H54 (cell line): ENCODE data around the gene UBAC2.
"Not testable (repeated sequence)": the region's sequence is repeated elsewhere in the genome, so short reads cannot be mapped to it uniquely, and the experiment has no call there.

Source experiments
- DNase-seq: peaks from one replicate; pipeline ENCODE4 v3.0.0; 2011; ENCODE audit warnings: low spot score, mixed read lengths; ENCODE audit not compliant: insufficient read length
- FAIRE-seq: peaks from 3 replicates; lab custom pipeline; 2011; peaks lifted over from hg19 to GRCh38; lab: Jason Lieb, UNC
- POLR2A ChIP-seq: IDR thresholded peaks from 2 replicates; pipeline ENCODE4 v1.6.1; 2011; ENCODE audit warnings: low read depth, mild to moderate bottlenecking, low read length

The UBAC2 gene

DNA sequence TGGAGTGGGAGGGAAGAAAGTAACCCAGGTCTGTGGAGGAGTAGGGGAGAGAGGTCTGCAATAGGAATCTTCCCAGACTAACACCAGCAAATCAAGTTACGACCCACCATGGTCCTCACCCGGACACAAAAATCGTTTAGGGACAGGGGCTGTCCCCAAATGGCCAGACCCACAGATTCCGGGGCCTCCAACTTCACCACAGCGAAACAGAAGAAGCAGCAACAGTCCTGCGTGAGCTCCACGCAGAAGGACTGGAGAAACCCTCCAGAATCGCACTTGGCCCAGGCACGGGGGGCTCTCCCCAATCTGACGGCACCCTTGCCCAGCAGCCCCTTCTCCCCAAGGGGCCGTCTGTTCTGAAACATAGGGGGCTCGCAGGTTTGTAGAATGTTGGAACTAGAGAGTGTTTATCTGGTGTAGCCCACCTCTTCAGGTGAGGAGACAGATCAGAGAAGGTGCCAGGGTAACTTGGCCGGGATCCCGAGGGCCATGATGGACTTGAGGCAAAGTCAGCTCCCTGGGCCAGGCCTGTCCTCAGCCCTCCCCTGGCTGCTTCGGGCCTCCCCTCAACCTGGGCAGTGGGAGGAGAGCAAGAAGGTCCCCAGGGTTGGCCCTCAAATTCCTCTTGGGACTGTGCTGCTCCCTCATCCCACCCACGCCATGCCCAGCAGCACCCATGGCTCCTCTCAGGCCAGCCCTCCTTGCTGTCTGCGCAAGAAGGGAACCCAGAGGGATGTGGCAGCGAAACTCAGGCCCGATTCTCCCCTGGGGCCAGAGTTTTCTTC is 189.1 kb downstream of the UBAC2 start:
- DNase-seq = no peak
- no peak for TF ChIP-seq POLR2A
- FAIRE-seq = no peak

DNA sequence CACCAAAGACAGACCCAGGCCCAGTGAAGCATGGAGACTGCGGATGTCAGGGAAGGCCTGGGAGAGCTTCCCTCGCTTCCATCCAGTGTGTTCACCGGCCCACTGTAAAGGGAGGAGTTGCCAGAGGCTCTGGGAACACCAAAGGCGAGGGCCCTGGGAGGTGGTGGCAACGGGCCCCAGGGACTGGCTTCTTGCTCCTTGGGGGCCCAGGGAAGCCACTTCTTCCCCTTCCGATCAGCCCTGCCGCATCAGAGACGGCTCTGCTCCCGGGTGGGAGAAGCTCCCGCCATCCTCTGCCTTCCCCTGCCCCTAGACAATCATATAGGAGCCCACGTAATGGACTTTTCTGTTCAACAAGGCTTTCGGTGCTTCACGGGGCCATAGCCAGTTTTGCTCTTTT is 189.9 kb downstream of the UBAC2 start:
- DNase-seq (no peak), FAIRE-seq (no peak)
- no peak for TF ChIP-seq POLR2A

DNA sequence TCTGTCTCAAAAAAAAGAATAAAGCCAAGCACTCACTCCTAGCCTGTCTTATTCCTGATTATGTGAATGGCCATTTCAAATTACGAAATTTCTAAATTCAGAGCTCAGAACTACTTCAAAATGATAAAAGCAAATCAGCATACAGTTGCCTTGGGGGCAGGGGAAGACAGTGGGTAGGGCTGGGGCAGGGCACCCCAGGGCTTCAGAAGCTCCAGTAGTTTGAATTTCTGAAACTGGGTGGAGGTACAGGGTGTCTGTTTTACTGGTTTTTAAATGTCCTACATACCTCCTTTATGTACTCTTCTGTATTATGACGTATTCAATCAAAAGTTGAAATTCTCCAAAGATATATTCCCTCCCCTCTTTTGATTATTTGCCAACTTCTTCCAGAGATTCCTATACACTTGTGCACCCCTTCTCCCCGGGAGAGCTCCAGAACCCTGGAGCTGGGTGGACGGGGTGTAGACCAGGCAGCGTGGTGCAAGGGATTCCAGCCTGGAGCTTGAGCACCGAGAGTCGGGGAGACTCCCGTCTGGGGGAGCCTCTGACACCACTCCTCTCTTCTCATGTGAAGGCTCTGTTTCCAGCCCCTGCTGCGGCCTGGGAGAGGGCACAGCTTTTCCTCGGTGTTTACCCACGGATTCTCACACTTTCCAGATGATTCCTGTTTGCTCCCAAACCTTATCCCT is 191.3 kb downstream of the UBAC2 start:
- DNase-seq (no peak), FAIRE-seq (no peak)
- TF ChIP-seq POLR2A = no peak

DNA sequence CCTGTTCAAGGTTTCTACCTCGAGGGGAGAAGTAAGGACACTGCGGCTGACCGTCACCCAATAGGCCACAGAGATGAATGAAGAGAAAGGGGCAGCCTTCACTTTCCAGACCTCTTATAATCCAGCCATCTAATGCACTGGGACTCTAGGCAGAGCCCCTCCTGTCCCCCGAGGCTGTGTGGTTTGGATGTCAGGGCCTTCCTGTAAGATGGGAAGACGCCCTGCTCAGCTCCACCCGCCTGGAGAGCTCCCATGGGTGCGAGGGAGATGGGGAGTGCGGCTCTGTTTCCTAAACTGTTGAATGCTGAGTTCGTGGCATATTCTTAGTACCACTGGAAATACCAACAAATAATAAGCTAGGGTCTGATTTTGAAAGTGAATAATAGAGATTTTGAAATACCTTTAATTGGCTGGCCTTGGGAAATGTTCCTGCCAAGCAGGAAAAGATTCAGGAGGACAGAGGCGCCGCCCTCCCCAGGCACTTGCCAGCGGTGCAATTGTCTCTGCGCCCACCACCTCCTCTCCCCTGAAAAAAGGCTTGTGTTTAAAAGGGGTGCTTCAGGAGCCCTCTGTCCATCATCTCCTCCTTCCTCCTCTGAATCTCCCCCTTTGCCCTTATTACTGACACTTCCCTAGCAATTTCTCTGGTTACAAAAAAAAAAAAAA is 191.9 kb downstream of the UBAC2 start:
- DNase-seq (no peak), FAIRE-seq (no peak)
- no peak for TF ChIP-seq POLR2A

DNA sequence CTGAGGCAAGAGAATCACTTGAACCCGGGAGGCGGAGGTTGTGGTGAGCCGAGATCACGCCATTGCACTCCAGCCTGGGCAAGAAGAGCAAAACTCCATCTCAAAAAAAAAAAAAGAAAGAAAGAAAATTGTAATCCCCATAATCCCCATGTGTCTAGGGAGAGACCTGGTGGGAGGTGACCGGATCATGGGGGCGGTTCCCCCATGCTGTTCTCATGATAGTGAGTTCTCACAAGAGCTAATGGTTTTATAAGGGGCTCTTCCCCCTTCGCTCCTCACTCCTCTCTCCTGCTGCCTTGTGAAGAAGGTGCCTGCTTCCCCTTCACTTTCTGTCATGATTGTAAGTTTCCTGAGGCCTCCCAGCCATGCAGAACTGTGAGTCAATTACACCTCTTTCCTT is 192.7 kb downstream of the UBAC2 start:
- FAIRE-seq, DNase-seq: not testable (repeated sequence)

DNA sequence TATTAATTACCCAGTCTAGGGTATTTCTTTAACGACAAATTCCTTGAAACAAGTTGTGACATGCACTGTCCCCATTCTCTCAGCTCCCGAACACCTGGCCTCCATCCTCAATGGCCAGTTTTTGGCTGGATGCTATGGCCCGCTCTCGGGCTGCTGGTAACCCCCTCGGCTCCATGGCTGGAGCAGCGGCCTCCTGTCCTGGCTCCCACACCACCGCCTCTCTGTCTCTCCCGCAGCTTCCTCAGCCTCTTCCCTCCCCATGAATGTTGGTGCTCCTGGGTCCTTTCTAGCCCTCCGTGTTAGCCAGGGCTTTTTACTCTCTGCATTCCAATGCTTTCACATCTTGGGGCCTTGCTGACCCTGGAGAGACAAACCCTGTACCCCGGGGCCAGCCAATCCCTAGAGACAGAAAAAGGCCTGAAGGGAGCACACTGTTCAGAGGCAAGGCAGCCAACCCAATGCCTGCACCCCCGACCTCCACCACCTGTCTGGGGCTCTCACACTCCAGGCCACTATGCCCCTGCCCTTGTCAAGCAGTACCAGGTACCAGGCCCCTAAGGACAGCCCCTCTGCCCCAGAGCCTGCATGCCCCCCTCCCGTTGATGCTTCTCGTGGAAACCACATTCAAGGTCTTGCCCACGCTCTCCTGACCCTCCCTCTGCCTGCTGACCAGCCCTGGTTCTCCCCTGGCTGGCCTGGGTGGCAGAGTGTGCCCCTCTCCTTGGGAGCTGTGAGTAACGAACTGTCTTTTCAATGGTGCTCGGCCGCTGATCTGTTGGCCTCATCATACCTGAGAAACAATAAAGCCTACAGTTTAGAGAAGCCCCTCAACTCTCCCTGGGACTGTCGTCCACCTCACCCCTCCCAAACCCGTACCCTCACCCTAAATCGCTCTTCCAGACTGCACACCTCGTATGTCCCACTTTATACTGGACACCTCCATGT is 193.4 kb downstream of the UBAC2 start:
- FAIRE-seq (no peak), DNase-seq (no peak)
- no peak for TF ChIP-seq POLR2A

DNA sequence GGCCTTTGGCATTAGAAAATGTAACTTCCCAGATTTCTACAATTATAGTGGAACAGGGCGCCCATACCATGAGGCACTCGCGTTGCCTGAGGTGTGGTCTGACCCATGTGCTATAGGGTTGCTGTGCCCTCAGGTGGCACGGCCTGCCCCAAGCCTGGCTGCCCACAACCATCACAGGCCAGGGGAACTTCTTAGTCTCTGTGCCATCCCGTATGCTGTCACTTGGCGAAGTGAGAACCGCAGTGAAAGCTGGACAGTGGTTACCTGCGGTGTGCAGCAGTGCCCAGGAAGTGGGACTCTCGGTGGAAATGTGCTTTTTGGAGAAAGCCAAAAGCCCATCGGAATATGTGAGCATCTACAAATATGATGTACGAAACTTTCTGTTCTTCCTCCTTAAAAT is 194.8 kb downstream of the UBAC2 start:
- TF ChIP-seq POLR2A = no peak
- FAIRE-seq (no peak), DNase-seq (no peak)

DNA sequence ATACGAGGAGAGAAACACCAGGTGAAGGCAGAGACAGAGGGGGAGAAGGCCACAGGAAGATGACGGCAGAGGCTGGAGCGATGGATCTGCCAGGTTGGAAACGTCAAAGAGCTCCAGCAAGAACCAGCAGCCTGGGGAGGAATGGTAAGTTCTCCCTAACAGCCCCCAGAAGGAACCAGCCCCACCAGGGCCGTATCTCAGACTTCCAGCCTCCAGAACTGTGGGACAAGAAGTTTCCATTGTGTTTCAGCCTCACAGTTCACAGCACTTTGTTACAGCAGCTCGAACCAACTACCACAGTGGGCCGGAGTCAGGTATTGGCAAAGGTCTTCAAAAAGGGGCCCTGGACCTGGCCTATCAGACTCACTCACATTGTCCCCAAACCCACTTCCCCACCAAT is 195.8 kb downstream of the UBAC2 start:
- TF ChIP-seq POLR2A = no peak
- DNase-seq (no peak), FAIRE-seq (no peak)

DNA sequence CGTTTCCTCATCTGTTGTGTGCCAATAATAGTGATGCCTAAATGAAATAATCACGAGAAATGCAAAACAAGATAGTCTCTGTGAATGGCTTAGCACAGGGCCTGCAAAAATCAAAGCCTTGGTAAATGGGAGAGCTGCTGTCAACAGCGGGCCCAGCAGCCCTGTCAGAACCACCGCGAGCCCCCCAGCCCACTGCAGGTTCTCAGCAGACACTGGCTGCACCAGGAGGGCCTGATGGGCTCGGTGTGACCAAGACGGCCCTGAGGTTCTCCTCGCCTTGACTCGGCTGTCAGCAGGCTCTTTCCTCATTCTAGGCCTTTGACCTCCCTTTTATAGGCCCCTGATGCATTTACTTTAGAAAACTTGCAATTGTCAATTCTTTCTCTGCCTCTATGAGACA is 197.4 kb downstream of the UBAC2 start:
- DNase-seq (no peak), FAIRE-seq (no peak)
- TF ChIP-seq POLR2A = no peak

DNA sequence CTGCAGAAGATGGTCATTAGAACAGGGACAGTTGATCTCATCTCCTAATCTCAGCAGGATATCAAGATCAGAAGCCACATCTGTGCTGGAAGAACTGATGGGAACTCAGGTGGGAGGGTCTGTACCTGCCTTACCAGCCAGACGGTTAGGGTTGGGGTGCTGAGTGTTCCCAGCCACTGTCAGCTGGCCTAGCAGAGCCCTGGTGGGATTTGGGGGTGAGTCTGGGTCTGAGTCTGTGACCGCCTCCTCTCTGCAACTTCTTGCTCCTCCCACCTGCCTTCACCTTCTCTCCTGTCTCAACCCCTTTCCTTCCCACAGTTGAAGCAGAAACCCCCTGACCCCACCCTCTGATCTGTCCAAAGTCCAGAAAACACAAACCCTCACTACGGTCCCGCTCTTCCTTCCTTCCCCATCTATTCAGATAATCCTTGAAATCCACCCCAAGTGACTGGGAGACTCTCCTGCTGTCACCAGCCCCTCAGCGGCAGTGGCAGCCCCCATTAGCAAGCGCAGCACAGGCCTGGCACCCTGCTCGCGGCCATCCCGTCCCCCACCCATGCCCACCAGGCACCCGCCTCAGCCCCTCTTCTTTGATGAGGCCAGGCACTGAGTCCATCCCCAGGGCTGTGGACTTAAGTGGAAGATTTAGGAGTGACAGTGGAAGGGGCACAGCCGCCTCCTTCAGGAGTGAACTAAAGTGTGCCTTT is 198.4 kb downstream of the UBAC2 start:
- DNase-seq (no peak), FAIRE-seq (no peak)
- no peak for TF ChIP-seq POLR2A

DNA sequence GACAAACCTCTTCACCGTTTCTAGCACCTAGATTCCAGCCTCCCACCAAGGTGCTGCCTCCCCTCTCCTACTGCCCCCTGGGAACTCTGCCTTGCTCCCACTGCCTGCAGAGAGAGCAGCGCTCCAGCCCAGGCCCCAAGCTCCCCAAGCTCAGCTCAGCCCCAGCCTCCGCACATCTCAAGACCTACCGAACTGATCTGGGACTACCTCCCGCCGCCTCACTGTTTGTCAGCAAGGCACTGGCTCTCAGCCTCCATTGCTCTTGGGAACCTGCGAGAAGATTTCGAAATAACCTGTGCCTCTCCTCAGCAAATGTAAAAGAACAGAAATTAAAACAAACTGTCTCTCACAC is 198.9 kb downstream of the UBAC2 start:
- DNase-seq = no peak
- TF ChIP-seq POLR2A = no peak
- FAIRE-seq = no peak

DNA sequence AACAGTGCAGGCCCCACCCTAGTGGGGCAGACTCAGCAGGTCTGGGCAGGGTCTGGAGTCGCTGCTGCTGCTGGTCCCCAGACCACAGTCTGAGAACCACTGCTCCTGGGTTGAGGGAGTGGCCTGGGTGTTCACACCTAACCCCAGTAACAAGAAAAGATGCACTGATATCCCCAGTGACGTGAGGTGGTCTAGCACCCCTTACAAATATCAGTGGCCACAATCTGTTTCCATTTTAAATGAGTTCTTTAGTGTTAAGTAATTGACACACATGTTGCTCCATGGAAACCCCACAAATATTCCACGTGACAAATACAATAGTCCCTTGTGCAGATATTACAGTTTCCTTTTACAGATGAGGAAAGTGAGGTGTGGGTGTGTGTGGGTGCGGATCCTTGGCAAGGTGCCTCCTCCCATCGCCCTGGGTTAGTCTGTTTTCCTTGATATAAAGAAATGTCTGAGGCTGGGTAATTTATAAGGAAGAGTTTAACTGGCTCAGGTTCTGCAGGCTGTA is 202.9 kb downstream of the UBAC2 start:
- no peak for TF ChIP-seq POLR2A
- no peak for DNase-seq
- FAIRE-seq = no peak
